Fibroblast of skin of left biceps (primary cell): ENCODE measurements around the gene ARSJ.

Experiments
- DNase-seq, 2 experiments: peaks; one replicate each; pipeline ENCODE4 v3.0.0-alpha.2; 2013; ENCODE audit warnings: low read depth in 2 of 2

ARSJ gene

GRCh38 chr4:113987382-113987941, 8.0 kb upstream of the ARSJ start:
- no peak for DNase-seq

- DNase-seq = no peak
Measured at GRCh38 chr4:113982181-113982580, 2.7 kb upstream of the ARSJ start.

- no peak for DNase-seq
Measured at GRCh38 chr4:113981591-113981990, 2.1 kb upstream of the ARSJ start.

GRCh38 chr4:113979905-113980615, 613 bp upstream of the ARSJ start:
- no peak for DNase-seq

- no peak for DNase-seq
Measured at GRCh38 chr4:113978561-113979147, 793 bp downstream of the ARSJ start.

- DNase-seq = no peak
Measured at GRCh38 chr4:113978105-113978504, 1.3 kb downstream of the ARSJ start.

- DNase-seq = no peak
Measured at GRCh38 chr4:113977526-113977855, 2.0 kb downstream of the ARSJ start.

- no peak for DNase-seq
Measured at GRCh38 chr4:113976741-113977525, 2.5 kb downstream of the ARSJ start.

GRCh38 chr4:113975578-113975977, 3.9 kb downstream of the ARSJ start:
- no peak for DNase-seq

GRCh38 chr4:113974467-113974866, 5.0 kb downstream of the ARSJ start:
- no peak for DNase-seq

GRCh38 chr4:113973345-113973744, 6.1 kb downstream of the ARSJ start:
- no peak for DNase-seq

GRCh38 chr4:113972781-113973180, 6.7 kb downstream of the ARSJ start:
- no peak for DNase-seq

GRCh38 chr4:113971706-113972360, 7.6 kb downstream of the ARSJ start:
- DNase-seq = no peak

- no peak for DNase-seq
Measured at GRCh38 chr4:113969709-113970334, 9.6 kb downstream of the ARSJ start.

GRCh38 chr4:113968473-113968872, 11.0 kb downstream of the ARSJ start:
- DNase-seq = no peak

- DNase-seq = no peak
Measured at GRCh38 chr4:113967687-113968086, 11.8 kb downstream of the ARSJ start.

GRCh38 chr4:113962719-113963265, 16.7 kb downstream of the ARSJ start:
- DNase-seq = no peak

GRCh38 chr4:113962016-113962347, 17.5 kb downstream of the ARSJ start:
- no peak for DNase-seq

GRCh38 chr4:113960684-113961321, 18.6 kb downstream of the ARSJ start:
- DNase-seq = no peak

GRCh38 chr4:113959539-113959937, 19.9 kb downstream of the ARSJ start:
- DNase-seq = no peak
